Right ventricle myocardium superior (tissue), 1 donor: ENCODE data around the gene ITPRID2. TPM values are rescaled to one million over a fixed set of nuclear protein-coding genes. Genes with fewer than 3 reads are reported as not detected.

Experiments
- total RNA-seq: library from RNA; stranded (reverse); fragmentation: NEBNext Ultra II Directional; extraction: Animal tissue kit (Norgen Biotek cat#: 25700); gene quantifications from one replicate; pipeline ENCODE4 v1.2.1, GENCODE V29; 2021
- donor health status: DM: no; HTN: yes; CAD: no; lungs with severe emphysema.

ITPRID2 gene
- total RNA-seq, 1 donor from 2014 or later, result 65.6 TPM

Other genes with a start within 250 kb of the ITPRID2 start
- not detected for gene CERKL, start 234.6 kb upstream of the ITPRID2 start, total RNA-seq
- gene NEUROD1, start 211.2 kb upstream of the ITPRID2 start, total RNA-seq, result not detected
- 21.4 TPM for gene PPP1R1C, start 94.1 kb downstream of the ITPRID2 start, total RNA-seq